MCF 10A (cell line): ENCODE results near the gene ARID3C. TPM values are rescaled to one million over a fixed set of nuclear protein-coding genes. Genes with fewer than 3 reads are reported as not detected.

ENCODE experiments used
- BruUV-seq: library from RNA; stranded (reverse); fragments of 400-500 nt; replicated peaks from 2 replicates; lab custom pipeline; 2021; lab: Mats Ljungman, UMichigan
- CTCF ChIA-PET: fragments of 300-600 bp; sonication (Branson Sonifier 250); formaldehyde crosslinking; extraction: SDS; loops from one replicate; lab custom pipeline; 2021; ENCODE audit warnings: antibody characterized with exemption, inconsistent platforms; lab: Yijun Ruan, JAX
- POLR2A ChIA-PET: fragments of 300-600, 350-650 bp; sonication (Branson Sonifier 250); formaldehyde crosslinking; extraction: SDS; loops from one replicate; lab custom pipeline; 2020; ENCODE audit warnings: antibody characterized with exemption, inconsistent platforms; lab: Yijun Ruan, JAX
- DNase-seq: peaks from one replicate; pipeline ENCODE4 v3.0.0-alpha.2; 2018; ENCODE audit not compliant: unreplicated experiment
- H3K27ac Mint-ChIP-seq: one replicate; pipeline ENCODE4 v1.8.0; 2022; ENCODE audit warnings: mild to moderate bottlenecking, low read depth, mixed read lengths; ENCODE audit not compliant: unreplicated experiment
- H3K27me3 Mint-ChIP-seq: one replicate; pipeline ENCODE4 v1.8.0; 2022; ENCODE audit warnings: mixed read lengths; ENCODE audit not compliant: insufficient read depth, unreplicated experiment
- H3K36me3 Mint-ChIP-seq: one replicate; pipeline ENCODE4 v1.8.0; 2022; ENCODE audit warnings: mild to moderate bottlenecking, moderate library complexity, mixed read lengths; ENCODE audit not compliant: insufficient read depth, unreplicated experiment
- H3K4me1 Mint-ChIP-seq: one replicate; pipeline ENCODE4 v1.8.0; 2022; ENCODE audit warnings: mixed read lengths; ENCODE audit not compliant: insufficient read depth, unreplicated experiment
- H3K4me3 Mint-ChIP-seq: one replicate; pipeline ENCODE4 v1.8.0; 2022; ENCODE audit warnings: mild to moderate bottlenecking, moderate library complexity, mixed read lengths; ENCODE audit not compliant: unreplicated experiment
- H3K9me3 Mint-ChIP-seq: one replicate; pipeline ENCODE4 v1.8.0; 2022; ENCODE audit warnings: mixed read lengths; ENCODE audit not compliant: unreplicated experiment
- intact Hi-C: fragments of 100-400 bp; cut with micrococcal nuclease; formaldehyde crosslinking; loops from 2 replicates; pipeline ENCODE4 v1.14.1; 2022
- total RNA-seq: library from RNA; stranded (reverse); gene quantifications from 2 replicates; pipeline ENCODE4 v1.2.3, GENCODE V29; 2022
- TF ChIP-seq, protein P1 (sequence below): fragments of 200-600 bp; IDR thresholded peaks from one replicate; pipeline ENCODE4 v1.8.0; 2022; ENCODE audit warnings: antibody characterized with exemption, mild to moderate bottlenecking; ENCODE audit not compliant: unreplicated experiment

ARID3C gene
- total RNA-seq, 1 experiment from 2014 or later, result not detected

DNA sequence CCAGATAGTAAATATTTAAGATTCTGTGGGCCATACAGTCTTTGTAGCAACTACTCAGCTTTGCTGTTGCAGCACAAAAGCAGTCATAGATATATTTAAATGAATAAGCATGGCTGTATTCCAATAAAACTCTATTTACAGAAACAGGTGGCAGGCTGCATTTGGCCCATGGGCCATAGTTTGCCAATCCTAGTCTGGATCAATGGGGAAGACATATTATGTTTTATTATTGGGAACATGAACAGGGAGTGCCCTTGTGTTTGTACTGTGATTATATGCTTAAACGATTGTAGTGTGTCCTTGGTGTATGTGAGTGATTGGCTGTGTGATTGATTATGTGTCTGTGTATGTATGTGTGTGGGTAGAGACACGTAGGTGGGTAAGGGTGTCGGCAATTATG lies 45.6 kb upstream of the ARID3C start:
- ChIA-PET CTCF (interaction anchor here (0.7 to 1.8 kb wide), 3 partner anchors 28 to 820 kb away, joined by 3 to 4 read pairs (median 3); no protein-coding TSS in a partner anchor), POLR2A (interaction anchor here (0.7 kb wide), 1 partner anchor 1151 kb away, joined by 3 read pairs; no protein-coding TSS in a partner anchor)
- TF ChIP-seq, protein P1, sequence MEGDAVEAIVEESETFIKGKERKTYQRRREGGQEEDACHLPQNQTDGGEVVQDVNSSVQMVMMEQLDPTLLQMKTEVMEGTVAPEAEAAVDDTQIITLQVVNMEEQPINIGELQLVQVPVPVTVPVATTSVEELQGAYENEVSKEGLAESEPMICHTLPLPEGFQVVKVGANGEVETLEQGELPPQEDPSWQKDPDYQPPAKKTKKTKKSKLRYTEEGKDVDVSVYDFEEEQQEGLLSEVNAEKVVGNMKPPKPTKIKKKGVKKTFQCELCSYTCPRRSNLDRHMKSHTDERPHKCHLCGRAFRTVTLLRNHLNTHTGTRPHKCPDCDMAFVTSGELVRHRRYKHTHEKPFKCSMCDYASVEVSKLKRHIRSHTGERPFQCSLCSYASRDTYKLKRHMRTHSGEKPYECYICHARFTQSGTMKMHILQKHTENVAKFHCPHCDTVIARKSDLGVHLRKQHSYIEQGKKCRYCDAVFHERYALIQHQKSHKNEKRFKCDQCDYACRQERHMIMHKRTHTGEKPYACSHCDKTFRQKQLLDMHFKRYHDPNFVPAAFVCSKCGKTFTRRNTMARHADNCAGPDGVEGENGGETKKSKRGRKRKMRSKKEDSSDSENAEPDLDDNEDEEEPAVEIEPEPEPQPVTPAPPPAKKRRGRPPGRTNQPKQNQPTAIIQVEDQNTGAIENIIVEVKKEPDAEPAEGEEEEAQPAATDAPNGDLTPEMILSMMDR, result no peak
- intact Hi-C loops, result no loop called here
- Mint-ChIP-seq H3K4me1 (no peaks in the 10 kb centered on the region), H3K27me3 (no peaks in the 10 kb centered on the region), H3K36me3 (peaks cover 9% of the 10 kb centered on the region), H3K27ac (no peak overlapping the region), H3K4me3 (no peak overlapping the region), H3K9me3 (peaks cover 1% of the 10 kb centered on the region)
- DNase-seq, result no peak
- BruUV-seq, result no TSS peak

DNA sequence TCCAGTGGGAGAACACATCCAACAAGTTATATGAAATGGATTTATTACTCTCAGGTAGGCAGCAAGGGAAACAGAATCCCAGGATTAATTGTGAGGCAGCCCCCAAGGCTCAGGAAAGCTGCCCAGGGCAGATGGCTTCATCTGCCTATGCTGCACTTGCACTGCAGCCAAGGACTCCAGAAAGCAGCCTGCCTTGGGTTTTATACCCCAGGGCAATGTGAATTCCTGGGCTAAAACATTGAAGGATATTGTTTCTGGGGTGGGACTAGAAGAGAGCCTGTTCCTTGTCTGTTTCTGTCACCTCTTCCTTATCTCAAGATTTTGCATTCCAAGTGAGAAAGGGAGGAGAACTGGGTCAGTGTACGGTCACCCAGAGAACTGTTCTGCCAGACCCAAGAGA lies 42.4 kb upstream of the ARID3C start:
- no peak overlapping the region for H3K27ac Mint-ChIP-seq
- no TSS peak for BruUV-seq
- H3K4me1 Mint-ChIP-seq, result no peaks in the 10 kb centered on the region
- H3K9me3 Mint-ChIP-seq, result peaks cover 7% of the 10 kb centered on the region
- intact Hi-C loops, result no loop called here
- DNase-seq, result no peak
- H3K4me3 Mint-ChIP-seq, result no peak overlapping the region
- peaks cover 12% of the 10 kb centered on the region for H3K36me3 Mint-ChIP-seq
- ChIA-PET POLR2A (no interaction called here), CTCF (interaction anchor here (0.5 to 1.3 kb wide), 2 partner anchors 31 to 56 kb away, joined by 3 to 4 read pairs; no protein-coding TSS in a partner anchor)
- no peaks in the 10 kb centered on the region for H3K27me3 Mint-ChIP-seq
- TF ChIP-seq, protein P1, result no peak

DNA sequence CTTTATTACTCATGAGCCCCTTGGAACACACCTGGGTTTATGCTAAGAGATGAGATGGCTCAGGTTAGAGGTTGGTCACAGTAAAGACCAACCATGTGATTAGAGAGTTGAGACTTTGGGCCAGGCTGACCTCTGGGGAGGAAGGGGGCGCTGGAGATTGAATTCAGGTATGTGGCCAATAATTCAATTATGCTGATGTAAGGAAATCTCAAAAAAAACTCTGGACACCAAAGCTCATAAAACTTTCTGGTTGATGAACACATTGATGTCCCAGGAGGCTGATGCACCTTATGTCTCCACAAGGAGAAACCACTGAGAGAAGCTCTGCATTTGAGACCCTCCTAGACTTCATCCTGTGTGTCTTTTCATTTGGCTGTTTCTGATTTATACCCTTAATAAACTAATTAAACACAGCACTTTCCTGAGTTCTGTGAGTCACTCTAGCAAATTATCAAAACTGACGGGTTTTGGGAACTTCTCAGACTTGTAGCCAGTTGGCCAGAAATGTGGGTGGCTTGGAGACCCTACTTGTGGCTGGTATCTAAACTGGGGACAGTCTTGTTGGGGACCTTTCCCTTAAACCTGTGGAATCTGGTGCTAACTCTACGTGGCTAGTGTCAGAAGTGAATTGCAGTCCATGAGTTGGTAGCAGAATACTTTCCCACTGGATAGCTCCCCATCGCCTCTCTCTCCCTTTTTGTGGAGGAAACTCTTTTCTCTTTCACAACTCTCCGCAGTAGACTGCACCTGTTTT lies 41.1 kb upstream of the ARID3C start:
- Mint-ChIP-seq H3K36me3 (peaks cover 21% of the 10 kb centered on the region), H3K27ac (no peak overlapping the region), H3K4me1 (no peaks in the 10 kb centered on the region), H3K9me3 (peaks cover 7% of the 10 kb centered on the region), H3K27me3 (no peaks in the 10 kb centered on the region), H3K4me3 (no peak overlapping the region)
- no peak for DNase-seq
- TF ChIP-seq, protein P1, result no peak
- intact Hi-C loops, result no loop called here
- POLR2A ChIA-PET, result no interaction called here
- BruUV-seq, result no TSS peak
- CTCF ChIA-PET, result interaction anchor here (0.6 to 1.3 kb wide), 2 partner anchors 33 to 323 kb away, joined by 3 to 4 read pairs; no protein-coding TSS in a partner anchor
